Measurements from ENCODE around the gene DDX10. TPM values are rescaled to one million over a fixed set of nuclear protein-coding genes. Genes with fewer than 3 reads are reported as not detected.

Gene DDX10
- total RNA-seq, 1 experiment from 2014 or later: 48.3 TPM

GRCh38 chr11:108802492-108802891 lies 137.6 kb downstream of the DDX10 start:
- peaks cover 2 to 3% of the 10 kb centered on the region in 2 experiments; a peak in 3 of 4 replicates for H3K4me1 Mint-ChIP-seq
- H3K9me3 Mint-ChIP-seq: no peaks in the 10 kb centered on the region
- Histone ChIP-seq H3K27me3 (ENCODE audit: insufficient read depth, low read length) (no peaks in the 10 kb centered on the region), H3K4ac (ENCODE audit: low read depth, low read length) (no peak overlapping the region), H3K79me1 (ENCODE audit: insufficient read depth, low read depth, low read length, poor library complexity, severe bottlenecking) (no peaks in the 10 kb centered on the region), H2BK12ac (ENCODE audit: insufficient read length, low read depth, low read length) (no peak overlapping the region), H4K8ac (replicated peaks; ENCODE audit: insufficient read length, low read depth, low read length) (no peak overlapping the region), H3K9me3 (ENCODE audit: control insufficient read depth, low read depth, low read length) (no peaks in the 10 kb centered on the region), H3K79me2 (ENCODE audit: insufficient read depth, low read length) (no peaks in the 10 kb centered on the region), H4K20me1 (ENCODE audit: control insufficient read depth, insufficient read depth, insufficient read length) (no peaks in the 10 kb centered on the region), H2BK15ac (ENCODE audit: low read depth, low read length) (no peak overlapping the region), H3K14ac (ENCODE audit: insufficient read depth, low read length) (no peak overlapping the region), H3K56ac (ENCODE audit: insufficient read length, low read depth, low read length) (no peak overlapping the region), H2BK20ac (ENCODE audit: low read depth, low read length, poor library complexity, severe bottlenecking) (no peak overlapping the region), H2AK5ac (ENCODE audit: insufficient read length, low read length) (no peak overlapping the region), H3K4me1 (ENCODE audit: insufficient read depth, low read length) (no peaks in the 10 kb centered on the region), H3K23me2 (ENCODE audit: insufficient read length, low read depth, low read length, poor library complexity, severe bottlenecking) (no peaks in the 10 kb centered on the region), H4K5ac (ENCODE audit: insufficient read length, low read depth, low read length) (no peak overlapping the region), H2BK120ac (ENCODE audit: low read depth, low read length, poor library complexity, severe bottlenecking) (no peak overlapping the region), H2AFZ (ENCODE audit: low read length) (no peak overlapping the region), H3K9ac (ENCODE audit: extremely low read depth, insufficient read length, low read length) (no peak overlapping the region), H3K27ac (ENCODE audit: insufficient read length, low read depth, low read length) (no peak overlapping the region), H3K23ac (ENCODE audit: insufficient read length, low read depth, low read length) (no peak overlapping the region), H3K4me2 (ENCODE audit: insufficient read depth, insufficient read length, low read length) (no peak overlapping the region), H3K18ac (ENCODE audit: insufficient read length, low read depth, low read length) (no peak overlapping the region), H3T11ph (ENCODE audit: low read length) (no peak overlapping the region), H2BK5ac (ENCODE audit: insufficient read length, low read length) (no peak overlapping the region), H4K91ac (ENCODE audit: insufficient read length, low read depth, low read length) (no peak overlapping the region)
- WGBS (ENCODE audit: extremely low coverage, insufficient read length, low lambda C conversion rate): no CpG with 5 or more reads among the region's 1 CpG
- no peak for TF ChIP-seq CTCF (conservative IDR thresholded peaks at IDR 0.05)
- DNase-seq: no peak
- no peaks in the 10 kb centered on the region; a peak in 1 of 7 replicates for H3K36me3 Mint-ChIP-seq (ENCODE audit: insufficient read depth in 1 of 3, low read depth in 3 of 3)
- H3K27me3 Mint-ChIP-seq (ENCODE audit: low read depth): no peaks in the 10 kb centered on the region
- H3K4me3 Mint-ChIP-seq: no peak overlapping the region
- no peak overlapping the region; a peak in 1 of 7 replicates for H3K27ac Mint-ChIP-seq
